NCI-H345 treated with DMSO at 0.1 percent for 48 hours (cell line): ENCODE data around the gene ZHX3.

ENCODE experiments used
- DNase-seq: peaks from one replicate; lab custom pipeline; 2025; ENCODE audit not compliant: unreplicated experiment; lab: John Stamatoyannopoulos, UW

The ZHX3 gene

DNA sequence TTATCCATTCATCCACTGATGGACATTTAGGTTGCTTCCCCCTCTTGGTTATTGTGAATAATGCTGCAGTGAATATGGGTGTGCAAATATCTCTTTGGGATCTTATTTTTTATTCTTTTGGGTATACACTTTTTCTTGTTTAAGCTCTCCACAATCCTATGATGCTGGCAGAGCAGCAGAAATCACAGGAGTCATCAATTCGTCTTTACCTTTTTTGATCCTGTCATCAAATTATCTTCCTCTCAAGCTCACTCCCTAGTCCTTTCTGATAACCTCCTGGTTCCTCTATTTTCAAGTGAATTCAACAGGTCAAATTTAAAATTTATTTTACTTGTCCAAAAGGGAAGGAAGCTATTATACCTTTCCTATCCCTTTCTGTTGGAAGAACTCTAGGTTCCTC, 91.1 kb downstream of the ZHX3 start:
- DNase-seq: no peak

DNA sequence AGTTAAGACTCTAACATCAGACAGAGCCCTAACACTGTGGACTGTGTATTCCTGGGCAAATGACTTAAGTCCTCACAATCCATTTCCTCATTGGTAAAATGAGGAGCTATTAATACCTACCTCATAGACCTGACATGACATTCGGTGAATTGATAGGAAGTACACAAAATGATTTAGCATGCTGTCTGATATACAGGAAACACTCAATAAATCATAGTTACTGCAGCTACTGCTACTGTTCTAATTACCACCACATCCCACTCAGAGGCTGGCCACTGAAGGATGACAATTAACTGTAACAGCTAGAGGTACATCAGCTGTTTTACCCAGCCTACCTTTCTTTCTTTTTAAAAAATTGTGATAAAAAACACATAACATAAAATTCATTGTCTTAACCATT, 92.4 kb downstream of the ZHX3 start:
- DNase-seq: no peak

DNA sequence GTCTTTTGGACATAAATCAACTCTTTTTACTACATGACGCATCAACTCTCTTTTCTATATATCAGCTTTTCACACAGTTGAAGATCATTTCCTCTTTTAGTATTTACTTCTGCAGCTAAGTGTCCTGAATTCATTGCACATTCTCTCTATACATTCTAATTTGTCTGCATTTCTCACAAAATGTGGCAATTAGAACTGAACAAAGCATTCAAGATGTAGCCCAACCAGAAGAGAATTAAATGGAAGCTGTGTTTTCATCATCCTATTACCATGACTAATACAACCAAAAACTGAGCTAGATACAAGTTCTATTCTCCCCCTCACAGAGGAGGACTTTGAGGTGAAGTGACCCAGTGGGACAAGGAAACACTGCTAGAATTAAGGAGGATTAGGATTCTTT, 93.2 kb downstream of the ZHX3 start:
- DNase-seq: no peak

DNA sequence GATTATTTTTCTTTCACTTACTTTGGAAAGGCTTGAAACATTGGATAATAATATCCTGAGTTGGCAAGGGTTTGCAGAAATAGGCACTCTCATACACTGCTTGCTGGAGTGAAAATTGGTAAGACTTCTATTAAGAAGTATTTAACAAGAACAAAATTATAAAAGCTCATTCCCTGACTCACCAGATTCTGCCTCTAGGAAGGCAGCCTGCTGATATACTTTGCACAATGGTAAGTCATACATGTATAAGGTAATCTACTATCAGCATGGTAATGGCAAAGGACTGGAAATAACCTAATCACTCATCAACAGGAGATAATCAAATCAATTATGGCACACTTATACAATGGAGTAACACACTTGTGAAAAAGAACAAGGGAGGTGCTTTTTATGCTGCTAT, 94.4 kb downstream of the ZHX3 start:
- DNase-seq: no peak

DNA sequence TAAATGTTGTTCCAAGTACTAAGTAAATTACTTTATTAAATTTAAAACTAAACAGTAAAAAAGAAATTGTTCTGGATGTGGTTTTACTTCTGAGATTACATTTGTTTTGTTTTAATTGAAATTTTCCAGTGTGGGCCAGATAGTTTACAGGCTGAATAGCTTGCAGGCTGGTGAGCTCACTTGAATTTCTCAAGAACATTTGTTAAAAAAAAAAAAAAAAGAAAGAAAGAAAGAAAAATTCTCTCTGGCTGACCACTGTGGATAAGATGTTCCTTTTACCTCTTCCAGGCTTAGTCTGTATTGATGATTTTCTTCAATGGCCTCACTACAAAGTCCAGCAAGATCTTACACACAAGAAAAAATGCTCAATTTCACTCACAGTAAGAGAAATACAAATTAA, 94.8 kb downstream of the ZHX3 start:
- DNase-seq: no peak

DNA sequence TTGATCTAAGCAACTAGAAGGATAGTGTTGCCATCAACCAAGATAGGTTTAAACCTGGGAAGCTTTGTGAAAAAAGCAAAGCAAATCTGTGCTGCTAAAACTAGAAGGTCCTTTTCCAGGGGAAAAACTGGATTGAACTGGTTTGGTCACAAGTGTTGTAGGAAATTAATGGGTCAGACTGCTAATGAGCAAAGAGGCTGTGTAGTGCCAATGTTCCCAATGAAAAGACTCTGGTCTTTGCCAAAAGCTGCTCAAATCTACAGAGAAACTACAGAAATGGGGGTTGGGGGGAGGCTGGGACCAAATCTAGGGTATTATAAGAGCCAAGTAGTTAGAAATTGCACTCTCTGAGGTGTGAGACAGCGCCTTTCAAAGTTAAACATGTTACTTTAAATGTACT, 95.2 kb downstream of the ZHX3 start:
- DNase-seq: no peak

DNA sequence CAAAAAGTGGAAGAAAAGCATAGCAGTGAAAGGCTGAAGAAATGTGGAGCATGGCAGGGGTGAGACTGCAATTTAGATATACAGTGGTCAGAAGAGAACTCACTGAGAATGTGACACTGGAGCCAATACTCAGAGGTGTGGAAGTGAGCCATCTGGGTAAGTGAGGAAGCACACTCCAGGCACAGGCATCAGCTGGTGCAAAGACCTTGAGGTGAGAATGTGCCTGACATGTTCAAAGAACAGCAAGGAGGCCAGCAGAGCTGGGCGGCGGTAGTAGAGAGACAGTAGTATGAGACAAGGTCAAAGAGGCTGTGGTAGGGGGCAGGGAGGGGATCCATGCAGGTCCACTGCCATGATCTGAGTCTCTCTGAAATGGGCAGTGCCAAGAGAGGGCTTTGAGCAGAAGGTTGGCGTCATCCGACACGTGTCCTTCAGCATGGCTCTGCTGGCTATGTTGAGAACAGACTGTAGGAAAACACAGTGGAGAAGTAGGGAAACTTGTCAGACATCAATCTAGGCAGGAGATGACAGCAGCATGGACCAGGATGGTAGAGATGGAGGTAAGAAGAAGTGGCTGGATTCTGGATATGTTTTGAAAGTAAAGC, 95.8 kb downstream of the ZHX3 start:
- DNase-seq: no peak

DNA sequence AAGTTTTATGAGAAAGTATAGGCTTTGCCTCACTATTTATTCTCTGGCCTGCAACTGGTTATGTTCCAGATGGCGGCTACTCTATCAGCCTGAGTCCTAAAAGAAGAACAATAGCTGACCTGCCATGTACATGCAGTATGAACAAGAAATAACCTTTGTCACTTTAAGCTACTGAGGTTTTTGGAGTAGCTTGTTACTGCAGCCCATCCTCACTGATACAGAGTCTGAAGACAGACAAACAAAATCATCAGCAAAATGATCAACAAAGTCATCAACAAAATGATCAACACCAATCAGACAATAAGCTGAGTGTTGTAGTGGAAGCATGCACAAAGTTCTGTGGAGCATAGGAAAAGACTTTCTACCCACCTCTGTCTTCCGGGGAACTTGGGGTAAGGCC, 97.7 kb downstream of the ZHX3 start:
- no peak for DNase-seq

DNA sequence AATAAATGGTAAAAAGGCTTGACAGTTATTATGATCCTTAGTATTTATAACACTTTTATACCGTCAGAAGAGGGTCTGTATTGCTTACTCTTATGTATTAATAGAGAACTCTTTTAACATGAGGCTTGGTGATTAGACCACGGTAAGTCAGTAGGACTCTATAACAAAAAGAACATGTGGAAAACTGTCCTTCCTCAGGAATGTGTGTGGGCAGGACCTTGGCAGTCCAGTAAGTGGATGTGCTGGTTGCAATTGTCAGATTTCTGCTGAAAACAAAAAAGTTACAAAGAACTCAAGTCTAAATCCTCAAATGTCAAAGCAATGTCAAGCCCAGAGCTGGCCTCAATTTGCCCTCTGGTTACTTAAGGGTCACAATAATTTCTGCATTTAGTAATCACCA, 99.1 kb downstream of the ZHX3 start:
- no peak for DNase-seq

DNA sequence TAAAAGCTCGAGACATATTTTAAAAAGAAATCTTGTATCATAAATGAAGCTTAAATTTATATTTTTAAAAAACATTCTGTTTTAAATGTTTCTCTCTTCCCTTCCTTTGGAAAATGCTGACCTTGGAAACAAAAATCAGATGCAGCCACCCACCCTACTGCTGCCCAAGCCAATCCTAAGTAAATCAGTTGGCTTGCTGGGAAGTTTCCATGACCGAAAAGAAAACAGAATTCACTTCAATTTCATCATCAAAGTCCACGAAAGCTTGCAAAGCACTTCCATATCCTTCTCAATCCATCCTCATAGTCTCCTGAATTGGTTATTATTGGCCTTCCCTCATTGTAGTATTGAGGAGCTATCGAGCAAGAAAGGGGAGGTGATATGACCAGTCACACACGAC, 100.1 kb downstream of the ZHX3 start:
- no peak for DNase-seq

DNA sequence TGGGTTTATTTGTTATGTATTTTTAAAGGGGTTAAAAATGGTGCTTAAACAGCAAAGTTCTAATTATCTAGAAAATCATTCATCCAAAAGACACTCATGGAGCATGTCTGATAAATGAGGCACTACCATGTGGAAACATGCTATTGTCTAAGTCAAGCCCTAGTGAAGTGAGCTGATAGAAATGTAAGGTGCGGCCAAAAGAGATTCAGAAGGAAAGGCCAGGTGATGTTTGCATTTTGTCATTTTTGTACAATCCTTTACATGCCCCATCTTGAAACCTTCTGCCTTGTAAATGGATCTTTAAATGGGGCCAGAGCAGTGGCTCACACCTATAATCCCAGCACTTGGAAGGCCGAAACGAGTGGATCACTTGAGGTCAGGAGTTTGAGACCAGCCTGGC, 102.9 kb downstream of the ZHX3 start:
- no peak for DNase-seq

DNA sequence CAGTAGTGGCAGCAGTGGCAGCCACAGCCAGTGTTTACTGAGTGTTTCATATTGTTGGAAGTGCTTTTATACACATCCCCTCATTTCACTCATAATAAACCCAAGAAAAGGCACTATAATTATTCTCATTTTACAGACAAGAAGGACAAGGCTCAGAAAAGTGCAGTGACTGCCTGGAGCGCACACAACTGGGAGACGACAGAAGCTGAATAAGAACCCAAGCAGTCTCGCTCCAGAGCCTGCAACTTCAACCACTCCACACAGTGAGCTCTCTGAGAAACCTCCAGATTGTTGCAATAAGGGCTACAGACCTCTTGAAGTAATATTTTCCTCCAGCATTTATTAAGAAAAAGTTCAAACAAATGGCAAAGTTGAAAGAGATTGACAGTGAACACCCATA, 103.3 kb downstream of the ZHX3 start:
- no peak for DNase-seq

DNA sequence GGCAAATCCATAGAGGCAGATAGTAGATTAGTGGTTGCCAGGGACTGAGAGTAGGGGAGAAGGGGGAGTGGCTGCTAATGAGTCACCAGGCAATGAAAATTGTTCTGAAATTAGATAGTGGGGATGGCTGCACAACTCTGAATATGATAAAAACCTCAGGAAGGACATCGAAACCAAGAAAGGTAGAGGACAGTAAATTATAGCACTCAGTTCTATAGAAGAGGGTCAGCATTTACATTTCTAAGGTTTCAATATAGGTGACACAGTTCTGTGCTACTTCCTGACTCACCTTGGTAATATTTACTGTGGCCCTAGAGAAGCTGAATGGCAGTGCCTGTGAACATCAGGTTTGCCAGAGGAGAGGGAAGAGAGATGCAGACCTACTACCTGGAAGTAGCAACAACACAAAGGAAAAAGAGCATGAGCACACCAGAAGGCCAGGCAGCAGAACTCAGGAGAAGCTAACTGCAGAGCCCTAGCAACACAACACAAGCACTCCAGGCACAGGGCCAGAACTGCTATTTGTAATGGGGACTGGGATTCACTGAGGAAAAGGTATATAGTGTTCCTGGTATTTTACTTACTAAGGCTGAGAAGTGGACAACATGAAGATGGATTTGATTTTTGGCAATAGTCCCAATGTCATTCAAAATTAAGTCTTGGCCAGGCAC, 104.2 kb downstream of the ZHX3 start:
- no peak for DNase-seq

DNA sequence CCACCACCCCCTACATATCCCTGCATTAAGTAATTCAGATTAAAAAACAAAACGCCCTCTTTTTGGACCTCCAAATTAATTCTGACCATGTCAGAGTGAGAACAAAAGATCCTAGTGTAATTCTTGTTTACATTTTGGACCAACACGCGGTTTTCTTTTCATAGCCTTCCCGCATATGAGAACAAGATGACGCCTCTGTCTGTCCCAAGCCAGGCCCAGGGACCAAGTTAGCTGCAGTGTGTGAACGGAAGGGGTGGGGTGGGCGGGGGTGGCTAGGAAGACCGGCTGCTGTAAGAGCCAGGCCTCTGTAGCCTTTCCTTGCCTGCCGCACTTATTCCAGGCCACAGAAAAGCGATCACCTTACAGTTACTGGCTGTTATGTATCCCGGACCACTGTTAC, 112.2 kb downstream of the ZHX3 start:
- no peak for DNase-seq

DNA sequence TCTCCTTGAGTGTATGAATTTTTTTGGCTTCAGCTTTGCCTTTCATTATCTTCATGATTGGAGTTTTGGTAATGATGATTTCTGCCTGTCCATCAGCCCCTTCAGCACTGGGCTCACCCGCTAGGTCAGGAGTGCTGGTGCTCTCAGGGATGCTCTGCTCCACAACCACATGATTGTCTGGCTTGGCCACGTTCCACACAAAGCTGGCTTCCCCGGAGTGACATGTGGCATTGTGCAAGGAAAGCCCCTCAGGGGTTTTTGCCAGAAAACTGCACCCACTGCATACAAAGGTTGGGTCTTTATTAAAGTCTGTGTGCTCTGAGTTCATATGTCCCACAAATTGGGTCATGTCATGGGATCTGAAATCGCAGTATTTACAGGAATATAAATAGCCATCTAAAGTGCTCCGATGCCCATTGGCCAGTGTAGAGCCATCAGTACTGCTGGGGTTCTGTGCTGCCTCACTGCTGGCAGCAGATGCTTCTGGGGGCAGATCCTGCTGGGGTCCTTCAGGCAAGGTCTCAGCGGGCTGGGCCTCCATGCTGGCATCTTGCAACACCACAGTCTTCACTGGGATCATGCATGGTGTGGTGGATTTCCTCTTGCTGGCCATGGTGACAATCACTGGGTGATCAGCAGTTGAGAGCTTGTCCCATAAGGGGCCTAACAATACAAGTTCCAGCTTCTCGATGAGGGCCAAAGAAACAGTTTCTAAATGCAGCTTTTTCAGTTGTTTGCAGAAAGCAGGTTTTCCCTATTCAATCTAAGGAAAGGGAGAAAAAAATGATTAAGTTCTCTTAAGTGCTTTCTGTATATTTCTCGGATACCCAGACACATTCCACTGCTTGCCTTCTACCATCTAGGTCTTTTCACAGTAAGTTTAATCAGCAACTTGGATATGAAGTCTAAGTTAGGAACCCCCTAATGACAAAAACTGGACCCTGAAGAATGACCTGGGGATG, 112.9 kb downstream of the ZHX3 start:
- DNase-seq: no peak

DNA sequence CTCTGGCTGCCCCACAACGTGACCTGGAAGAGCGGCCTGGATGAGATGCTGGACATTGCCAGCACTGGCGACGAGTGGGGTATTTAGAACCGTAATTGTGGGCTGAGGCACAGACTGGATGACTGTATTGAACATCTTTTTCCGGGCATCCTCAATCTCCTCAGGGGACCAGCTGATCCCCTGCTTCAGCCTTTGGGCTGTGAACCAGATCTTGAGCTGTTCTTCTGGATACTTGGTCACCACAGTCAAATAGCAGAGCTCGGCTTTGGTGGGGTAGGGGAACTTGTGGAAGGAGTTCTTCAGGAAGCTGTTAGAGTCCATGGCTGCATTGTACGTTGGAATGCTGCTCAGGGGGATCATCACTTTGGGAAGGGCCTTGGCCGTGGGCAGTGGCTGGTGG, 113.9 kb downstream of the ZHX3 start:
- no peak for DNase-seq

DNA sequence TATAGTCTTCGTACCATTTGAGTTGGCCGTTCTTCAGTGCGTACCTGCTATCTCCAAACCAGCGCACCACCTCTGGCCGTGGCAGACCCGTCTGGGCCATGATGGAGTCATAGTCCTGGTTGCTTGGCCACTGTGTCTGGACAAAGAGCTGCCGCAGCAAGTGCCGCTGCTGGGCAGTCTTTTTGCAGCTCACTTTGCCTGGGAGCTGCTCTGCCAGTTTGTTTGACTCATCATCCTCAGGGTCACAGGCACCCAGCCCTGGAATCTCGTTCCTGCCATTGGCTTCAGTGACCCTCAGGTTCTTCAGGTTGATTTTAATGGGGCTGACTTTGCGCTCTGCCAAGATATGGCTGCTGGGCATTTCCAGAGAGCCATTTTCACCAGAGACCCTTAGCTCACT, 115.1 kb downstream of the ZHX3 start:
- DNase-seq: no peak

DNA sequence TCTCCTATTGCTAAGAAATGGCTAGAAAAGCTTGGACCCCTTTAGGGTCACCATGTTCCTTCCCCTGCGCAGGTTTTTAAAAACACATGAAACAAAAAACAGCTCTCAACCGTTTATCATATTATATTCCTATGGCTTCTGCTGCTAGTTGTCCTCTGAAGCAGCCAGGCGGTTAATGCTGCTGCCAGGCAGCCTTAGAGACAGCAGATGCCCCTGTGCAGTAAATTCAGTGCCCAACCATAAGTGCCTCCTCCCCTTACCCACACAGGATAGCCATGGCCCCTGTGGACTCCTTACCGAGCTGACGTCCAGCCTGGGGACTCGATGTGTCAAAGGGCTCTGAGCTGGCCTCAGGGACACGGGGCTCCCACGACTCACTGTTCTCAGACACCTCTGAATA, 115.8 kb downstream of the ZHX3 start:
- no peak for DNase-seq

DNA sequence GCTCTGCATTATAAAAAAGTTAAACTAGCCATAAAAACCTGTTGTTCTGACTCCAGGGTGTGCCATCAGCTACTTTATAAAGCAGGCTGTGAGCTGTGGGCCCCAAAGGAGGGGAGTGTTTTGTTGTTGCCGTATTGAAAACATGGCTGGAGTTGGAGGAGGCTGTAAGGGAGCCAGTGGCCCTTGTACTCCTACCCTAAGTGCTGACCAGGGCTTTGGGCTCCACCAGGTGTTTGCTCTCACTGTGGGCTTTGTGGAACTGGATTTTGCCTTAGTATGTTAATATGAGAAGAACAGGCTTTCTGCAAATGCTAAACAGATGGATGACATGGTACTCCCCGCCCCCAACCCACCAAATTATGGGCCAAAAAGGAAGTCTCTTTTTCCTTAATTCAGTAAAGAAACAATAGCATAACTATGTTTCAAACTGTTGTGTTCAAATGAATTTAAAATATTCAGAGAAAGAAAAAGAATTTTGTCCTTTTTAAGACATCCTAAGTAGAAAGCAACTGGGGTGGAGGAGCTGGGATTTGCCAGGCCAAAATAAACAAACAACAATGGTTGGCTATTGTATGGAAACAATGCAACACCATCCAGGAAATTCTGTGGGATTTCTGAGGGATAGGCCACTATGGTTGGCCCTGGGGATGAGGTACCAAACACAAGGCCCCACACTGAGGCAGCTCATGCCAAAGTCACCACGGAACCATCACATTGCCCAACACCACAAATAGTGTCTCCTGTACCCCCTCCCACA, 116.9 kb downstream of the ZHX3 start:
- DNase-seq: no peak

DNA sequence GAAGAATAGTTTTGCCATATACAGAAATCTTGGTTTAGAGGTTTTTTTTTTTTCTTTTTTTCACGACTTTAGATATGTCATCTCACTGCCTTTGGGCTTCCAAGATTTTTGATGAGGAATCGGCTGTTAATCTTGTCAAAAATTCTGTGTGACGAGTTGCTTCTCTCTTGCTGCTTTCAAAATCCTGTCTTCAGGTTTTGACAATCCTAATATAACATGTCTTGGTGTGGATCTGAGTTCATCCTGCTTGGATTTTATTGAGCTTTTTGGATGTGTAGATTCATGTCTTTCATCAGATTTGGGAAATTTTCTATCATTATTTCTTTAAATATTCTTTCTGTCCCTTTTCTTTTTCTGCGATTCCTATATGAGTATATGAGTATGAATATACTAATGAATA, 119.1 kb downstream of the ZHX3 start:
- no peak for DNase-seq

DNA sequence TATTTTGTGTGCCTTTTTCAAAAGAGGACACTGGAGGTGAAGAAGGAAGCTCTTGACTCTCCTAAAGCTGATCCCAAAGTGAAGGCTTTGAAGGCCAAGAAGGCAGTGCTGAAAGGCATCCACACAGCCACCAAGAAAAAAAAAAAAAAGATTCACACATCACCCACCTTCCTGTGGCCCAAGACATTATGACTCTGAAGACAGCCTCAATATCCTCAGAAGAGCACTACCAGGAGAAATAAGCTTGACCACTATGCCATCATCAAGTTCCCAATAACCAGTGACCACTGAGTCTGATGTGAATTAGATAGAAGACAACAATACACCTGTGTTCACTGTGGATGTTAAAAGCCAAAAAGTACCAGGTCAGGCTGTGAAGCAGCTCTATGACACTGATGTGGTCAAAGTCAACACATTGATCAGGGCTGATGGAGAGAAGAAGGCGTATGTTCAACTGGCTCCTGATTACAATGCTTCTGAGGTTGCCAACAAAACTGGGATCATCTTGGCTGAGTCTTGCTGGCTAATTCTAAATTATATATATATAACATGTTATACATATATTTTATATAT, 120.8 kb downstream of the ZHX3 start:
- no peak for DNase-seq
